ENCODE measurements around the gene IRF2BPL. TPM values are rescaled to one million over a fixed set of nuclear protein-coding genes. Genes with fewer than 3 reads are reported as not detected.
A peak's percentile ranks its signal among the peaks of the same experiment; 100 is the strongest.
"Not testable (repeated sequence)": the region's sequence is repeated elsewhere in the genome, so short reads cannot be mapped to it uniquely, and the experiment has no call there.

The IRF2BPL gene
- total RNA-seq, 3 donors from 2014 or later: 29.5 to 37.1 (median 32.7) TPM

GRCh38 chr14:77032844-77033621, 4.5 kb upstream of the IRF2BPL start:
- Mint-ChIP-seq H3K9me3 (no peaks in the 10 kb centered on the region), H3K4me1 (ENCODE audit: low read depth) (peaks cover 74% of the 10 kb centered on the region), H3K27me3 (ENCODE audit: low read depth) (no peaks in the 10 kb centered on the region), H3K4me3 (peak overlapping the region; percentile 89), H3K36me3 (ENCODE audit: insufficient read depth) (no peaks in the 10 kb centered on the region)
- peak; percentile 53 to 56 for ATAC-seq
- peak; percentile 76 for DNase-seq

GRCh38 chr14:77032491-77032843, 4.0 kb upstream of the IRF2BPL start:
- Mint-ChIP-seq H3K4me3 (peak overlapping the region; percentile 89), H3K4me1 (ENCODE audit: low read depth) (peaks cover 68% of the 10 kb centered on the region), H3K36me3 (ENCODE audit: insufficient read depth) (no peaks in the 10 kb centered on the region), H3K27me3 (ENCODE audit: low read depth) (no peaks in the 10 kb centered on the region), H3K9me3 (no peaks in the 10 kb centered on the region)
- DNase-seq: no peak
- no peak for ATAC-seq

- DNase-seq: no peak
- no peaks in the 10 kb centered on the region for H3K27me3 Mint-ChIP-seq (ENCODE audit: low read depth)
- no peak for ATAC-seq
- no peaks in the 10 kb centered on the region for H3K36me3 Mint-ChIP-seq (ENCODE audit: insufficient read depth)
- H3K4me1 Mint-ChIP-seq (ENCODE audit: low read depth): peaks cover 62% of the 10 kb centered on the region
- H3K9me3 Mint-ChIP-seq: no peaks in the 10 kb centered on the region
- H3K4me3 Mint-ChIP-seq: peak overlapping the region; percentile 89
Measured at GRCh38 chr14:77031759-77032490, 3.4 kb upstream of the IRF2BPL start.

- peaks cover 7% of the 10 kb centered on the region for H3K36me3 Mint-ChIP-seq (ENCODE audit: insufficient read depth)
- H3K4me3 Mint-ChIP-seq: peak overlapping the region; percentile 93
- ATAC-seq (peak; percentile 25 to 26), DNase-seq (peak; percentile 68)
- peaks cover 62% of the 10 kb centered on the region for H3K4me1 Mint-ChIP-seq (ENCODE audit: low read depth)
- no peaks in the 10 kb centered on the region for H3K27me3 Mint-ChIP-seq (ENCODE audit: low read depth)
- no peaks in the 10 kb centered on the region for H3K9me3 Mint-ChIP-seq
Measured at GRCh38 chr14:77027538-77028383, 747 bp downstream of the IRF2BPL start.

- H3K4me3 Mint-ChIP-seq: peak overlapping the region; percentile 93
- peak; percentile 41 for DNase-seq
- no peaks in the 10 kb centered on the region for H3K9me3 Mint-ChIP-seq
- peak; percentile 12 to 16 for ATAC-seq
- peaks cover 7% of the 10 kb centered on the region for H3K36me3 Mint-ChIP-seq (ENCODE audit: insufficient read depth)
- H3K27me3 Mint-ChIP-seq (ENCODE audit: low read depth): no peaks in the 10 kb centered on the region
- peaks cover 61% of the 10 kb centered on the region for H3K4me1 Mint-ChIP-seq (ENCODE audit: low read depth)
Measured at GRCh38 chr14:77026930-77027537, 1.5 kb downstream of the IRF2BPL start.

GRCh38 chr14:77026166-77026929, 2.2 kb downstream of the IRF2BPL start:
- H3K4me1 Mint-ChIP-seq (ENCODE audit: low read depth): peaks cover 60% of the 10 kb centered on the region
- no peaks in the 10 kb centered on the region for H3K27me3 Mint-ChIP-seq (ENCODE audit: low read depth)
- DNase-seq (no peak), ATAC-seq (no peak)
- H3K36me3 Mint-ChIP-seq (ENCODE audit: insufficient read depth): peaks cover 7% of the 10 kb centered on the region
- peak overlapping the region; percentile 80 for H3K4me3 Mint-ChIP-seq
- no peaks in the 10 kb centered on the region for H3K9me3 Mint-ChIP-seq

GRCh38 chr14:77025744-77026165, 2.8 kb downstream of the IRF2BPL start:
- H3K27me3 Mint-ChIP-seq (ENCODE audit: low read depth): no peaks in the 10 kb centered on the region
- DNase-seq: no peak
- H3K9me3 Mint-ChIP-seq: no peaks in the 10 kb centered on the region
- H3K4me1 Mint-ChIP-seq (ENCODE audit: low read depth): peaks cover 56% of the 10 kb centered on the region
- ATAC-seq: no peak
- peak overlapping the region; percentile 54 for H3K4me3 Mint-ChIP-seq
- peaks cover 7% of the 10 kb centered on the region for H3K36me3 Mint-ChIP-seq (ENCODE audit: insufficient read depth)

- H3K36me3 Mint-ChIP-seq (ENCODE audit: insufficient read depth): peaks cover 7% of the 10 kb centered on the region
- ATAC-seq: no peak
- H3K4me3 Mint-ChIP-seq: peak overlapping the region; percentile 73
Measured at GRCh38 chr14:77024171-77024691, 4.3 kb downstream of the IRF2BPL start.

GRCh38 chr14:77023001-77023996, 5.2 kb downstream of the IRF2BPL start:
- Mint-ChIP-seq H3K4me3 (peak overlapping the region; percentile 14), H3K27me3 (ENCODE audit: low read depth) (no peaks in the 10 kb centered on the region), H3K9me3 (no peaks in the 10 kb centered on the region), H3K36me3 (ENCODE audit: insufficient read depth) (peaks cover 7% of the 10 kb centered on the region), H3K4me1 (ENCODE audit: low read depth) (peaks cover 42% of the 10 kb centered on the region)
- ATAC-seq (peak; percentile 5 to 10), DNase-seq (no peak)

More at GRCh38 chr14:77024171-77024691, 4.3 kb downstream of the IRF2BPL start:
- Mint-ChIP-seq H3K4me1 (ENCODE audit: low read depth) (peaks cover 49% of the 10 kb centered on the region), H3K27me3 (ENCODE audit: low read depth) (no peaks in the 10 kb centered on the region), H3K9me3 (no peaks in the 10 kb centered on the region)
- peak; percentile 53 for DNase-seq

- ATAC-seq: peak; percentile 41 to 46
- Mint-ChIP-seq H3K36me3 (ENCODE audit: insufficient read depth) (peaks cover 7% of the 10 kb centered on the region), H3K4me3 (no peak overlapping the region), H3K27me3 (ENCODE audit: low read depth) (no peaks in the 10 kb centered on the region), H3K9me3 (no peaks in the 10 kb centered on the region), H3K4me1 (ENCODE audit: low read depth) (peaks cover 42% of the 10 kb centered on the region)
- DNase-seq: no peak
Measured at GRCh38 chr14:77022236-77022852, 6.2 kb downstream of the IRF2BPL start.

GRCh38 chr14:77021424-77021823, 7.1 kb downstream of the IRF2BPL start:
- H3K9me3 Mint-ChIP-seq; H3K4me3 Mint-ChIP-seq; ATAC-seq; H3K27me3 Mint-ChIP-seq (ENCODE audit: low read depth); H3K36me3 Mint-ChIP-seq (ENCODE audit: insufficient read depth); DNase-seq: not testable (repeated sequence)
- H3K4me1 Mint-ChIP-seq (ENCODE audit: low read depth): peaks cover 42% of the 10 kb centered on the region

- Mint-ChIP-seq H3K9me3 (no peaks in the 10 kb centered on the region), H3K4me1 (ENCODE audit: low read depth) (peaks cover 24% of the 10 kb centered on the region), H3K27me3 (ENCODE audit: low read depth) (no peaks in the 10 kb centered on the region), H3K4me3 (no peak overlapping the region), H3K36me3 (ENCODE audit: insufficient read depth) (no peaks in the 10 kb centered on the region)
- DNase-seq: no peak
- ATAC-seq: no peak
Measured at GRCh38 chr14:77018785-77019184, 9.7 kb downstream of the IRF2BPL start.
